ENCODE data around the gene IFI16. TPM values are rescaled to one million over a fixed set of nuclear protein-coding genes. Genes with fewer than 3 reads are reported as not detected.
A peak's percentile ranks its signal among the peaks of the same experiment; 100 is the strongest.

Gene IFI16
- total and polyA plus RNA-seq, 2 of the 13 experiments (the other 11 are each of a cell fraction or from before 2014, with no cell fraction given), result not detected

- H3K9ac ChIP-seq (ENCODE audit: insufficient read depth, low read depth, low read length), result no peak overlapping the region
- peak; percentile 96 for TF ChIP-seq ATF7 (IDR thresholded peaks at IDR 0.05)
- TF ChIP-seq ATF7 (CRISPR knock-in tag; IDR thresholded peaks at IDR 0.05), result no peak
- TF ChIP-seq ZMAT5 (CRISPR knock-in tag; IDR thresholded peaks at IDR 0.05; ENCODE audit: borderline replicate concordance, low read depth), result no peak
- TF ChIP-seq IRX3 (CRISPR knock-in tag; IDR thresholded peaks at IDR 0.05; ENCODE audit: borderline replicate concordance, low read depth), result no peak
- H3K27me3 ChIP-seq (ENCODE audit: control insufficient read depth in 1 of 2, insufficient read depth in 2 of 2, low read length in 2 of 2), result no peaks in the 10 kb centered on the region
- FAIRE-seq (no peak), ATAC-seq (no peak), DNase-seq (ENCODE audit: low spot score) (no peak)
- intact Hi-C loops (cut with micrococcal nuclease; ENCODE audit: unreplicated experiment) (no loop called here), in situ Hi-C loops (cut with HindIII; ENCODE audit: extremely low pct_ligation_motif_present, low pct_unique_long_range_greater_than_20kb) (no loop called here)
- H3K79me2 ChIP-seq (ENCODE audit: insufficient read depth, low read length), result no peaks in the 10 kb centered on the region
- no TSS peak for BruUV-seq (replicated peaks)
- no peaks in the 10 kb centered on the region for H3K36me3 ChIP-seq (replicated peaks in 1 of 2; ENCODE audit: control insufficient read depth in 1 of 2, insufficient read depth in 2 of 2, low read length in 2 of 2)
- ChIA-PET POLR2A (no interaction called here), CTCF (ENCODE audit: low intra/inter-chr PET ratio, low total read pairs) (no interaction called here)
- no peaks in the 10 kb centered on the region for H3K4me1 ChIP-seq (ENCODE audit: insufficient read depth, low read length)
- no peak overlapping the region for H3K4me2 ChIP-seq (ENCODE audit: low read depth, low read length)
- H3K9me3 ChIP-seq (ENCODE audit: low read length), result peaks cover 68% of the 10 kb centered on the region
- H2AFZ ChIP-seq (ENCODE audit: low read length), result no peak overlapping the region
- no peak overlapping the region for H3K4me3 ChIP-seq (replicated peaks in 1 of 3; ENCODE audit: insufficient read depth in 1 of 3, low read depth in 2 of 3, low read length in 3 of 3)
- WGBS (ENCODE audit: low lambda C conversion rate), result 0% methylated on average over 1 of the region's 1 CpG
- no peaks in the 10 kb centered on the region for H4K20me1 ChIP-seq (ENCODE audit: insufficient read depth, low read length)
- H3K27ac ChIP-seq (ENCODE audit: extremely low read length, insufficient read depth, low read length), result no peak overlapping the region
Observed at GRCh38 chr1:158961178-158961577, 48.5 kb upstream of the IFI16 start.

- intact Hi-C loops (cut with micrococcal nuclease; ENCODE audit: unreplicated experiment), result no loop called here
- Histone ChIP-seq H4K20me1 (ENCODE audit: insufficient read depth, low read length) (no peaks in the 10 kb centered on the region), H3K27me3 (ENCODE audit: control insufficient read depth in 1 of 2, insufficient read depth in 2 of 2, low read length in 2 of 2) (no peaks in the 10 kb centered on the region), H3K79me2 (ENCODE audit: insufficient read depth, low read length) (no peaks in the 10 kb centered on the region), H3K9ac (ENCODE audit: insufficient read depth, low read depth, low read length) (no peak overlapping the region), H3K4me2 (ENCODE audit: low read depth, low read length) (no peak overlapping the region), H2AFZ (ENCODE audit: low read length) (no peak overlapping the region), H3K4me3 (replicated peaks in 1 of 3; ENCODE audit: insufficient read depth in 1 of 3, low read depth in 2 of 3, low read length in 3 of 3) (no peak overlapping the region), H3K27ac (ENCODE audit: extremely low read length, insufficient read depth, low read length) (no peak overlapping the region), H3K36me3 (replicated peaks in 1 of 2; ENCODE audit: control insufficient read depth in 1 of 2, insufficient read depth in 2 of 2, low read length in 2 of 2) (no peaks in the 10 kb centered on the region), H3K4me1 (ENCODE audit: insufficient read depth, low read length) (no peaks in the 10 kb centered on the region), H3K9me3 (ENCODE audit: low read length) (peaks cover 86% of the 10 kb centered on the region)
- ChIA-PET CTCF (ENCODE audit: low intra/inter-chr PET ratio, low total read pairs) (no interaction called here), POLR2A (no interaction called here)
- no CpG with 5 or more reads among the region's 5 CpGs for WGBS (ENCODE audit: low lambda C conversion rate)
- FAIRE-seq (no peak), ATAC-seq (no peak), DNase-seq (ENCODE audit: low spot score) (no peak)
- in situ Hi-C loops (cut with HindIII; ENCODE audit: extremely low pct_ligation_motif_present, low pct_unique_long_range_greater_than_20kb), result no loop called here
- no TSS peak for BruUV-seq (replicated peaks)
- no peak for TF ChIP-seq PAF1 (CRISPR knock-in tag; IDR thresholded peaks at IDR 0.05)
- no peak for TF ChIP-seq ZNF841 (CRISPR knock-in tag; IDR thresholded peaks at IDR 0.05; ENCODE audit: borderline replicate concordance)
- no peak for TF ChIP-seq ZNF343 (CRISPR knock-in tag; IDR thresholded peaks at IDR 0.05)
- no peak for TF ChIP-seq ZBED4 (CRISPR knock-in tag; IDR thresholded peaks at IDR 0.05; ENCODE audit: borderline replicate concordance)
- TF ChIP-seq ZNF564 (CRISPR knock-in tag; IDR thresholded peaks at IDR 0.05), result no peak
- TF ChIP-seq ZFP37 (CRISPR knock-in tag; IDR thresholded peaks at IDR 0.05; ENCODE audit: borderline replicate concordance), result no peak
- no peak for TF ChIP-seq ZNF773 (CRISPR knock-in tag; IDR thresholded peaks at IDR 0.05; ENCODE audit: borderline replicate concordance)
- no peak for TF ChIP-seq BATF2 (CRISPR knock-in tag; IDR thresholded peaks at IDR 0.05)
Observed at GRCh38 chr1:158962983-158963382, 46.7 kb upstream of the IFI16 start.

Data from HepG2 (cell line).